OCI-LY7 (cell line): ENCODE results near the gene UFD1.

ENCODE experiments used
- EZH2phosphoT487 ChIP-seq: fragments of 200-600 bp; sonication (generic); IDR thresholded peaks from 2 replicates; pipeline ENCODE4 v1.6.1; 2018; ENCODE audit warnings: low read depth, borderline replicate concordance, mild to moderate bottlenecking, mixed run types, antibody characterized with exemption, low read length, moderate library complexity, mixed read lengths
- TF ChIP-seq, protein P1 (sequence below): fragments of 200-600 bp; sonication (generic); conservative IDR thresholded peaks from 2 replicates; pipeline ENCODE4 v1.5.1; 2014; ENCODE audit warnings: mild to moderate bottlenecking, antibody characterized with exemption, low read length, moderate library complexity, mixed read lengths

- TF ChIP-seq, protein P1, sequence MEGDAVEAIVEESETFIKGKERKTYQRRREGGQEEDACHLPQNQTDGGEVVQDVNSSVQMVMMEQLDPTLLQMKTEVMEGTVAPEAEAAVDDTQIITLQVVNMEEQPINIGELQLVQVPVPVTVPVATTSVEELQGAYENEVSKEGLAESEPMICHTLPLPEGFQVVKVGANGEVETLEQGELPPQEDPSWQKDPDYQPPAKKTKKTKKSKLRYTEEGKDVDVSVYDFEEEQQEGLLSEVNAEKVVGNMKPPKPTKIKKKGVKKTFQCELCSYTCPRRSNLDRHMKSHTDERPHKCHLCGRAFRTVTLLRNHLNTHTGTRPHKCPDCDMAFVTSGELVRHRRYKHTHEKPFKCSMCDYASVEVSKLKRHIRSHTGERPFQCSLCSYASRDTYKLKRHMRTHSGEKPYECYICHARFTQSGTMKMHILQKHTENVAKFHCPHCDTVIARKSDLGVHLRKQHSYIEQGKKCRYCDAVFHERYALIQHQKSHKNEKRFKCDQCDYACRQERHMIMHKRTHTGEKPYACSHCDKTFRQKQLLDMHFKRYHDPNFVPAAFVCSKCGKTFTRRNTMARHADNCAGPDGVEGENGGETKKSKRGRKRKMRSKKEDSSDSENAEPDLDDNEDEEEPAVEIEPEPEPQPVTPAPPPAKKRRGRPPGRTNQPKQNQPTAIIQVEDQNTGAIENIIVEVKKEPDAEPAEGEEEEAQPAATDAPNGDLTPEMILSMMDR, result no peak
- TF ChIP-seq EZH2phosphoT487, result no peak
Measured at GRCh38 chr22:19518635-19519034, 39.6 kb upstream of the UFD1 start.
